Thyroid gland (tissue), 4 donors: ENCODE measurements around the gene PDE10A.

ENCODE experiments used
- CTCF ChIP-seq, 6 experiments: fragments of 200-600 bp in 3 of 6; fragments of 450-650 bp in 3 of 6; sonication (generic) in 3 of 6; IDR thresholded peaks; one replicate each; pipeline ENCODE4 v1.5.1; 2016 to 2019; ENCODE audit warnings: antibody characterized with exemption in 6 of 6, mild to moderate bottlenecking in 2 of 6, inconsistent platforms in 1 of 6, moderate library complexity in 1 of 6
- POLR2A ChIP-seq, 2 donors: fragments of 450-650 bp; IDR thresholded peaks; one replicate each; pipeline ENCODE4 v1.6.1; 2017; ENCODE audit warnings: antibody characterized with exemption in 2 of 2, mild to moderate bottlenecking in 2 of 2, moderate library complexity in 1 of 2

DNA sequence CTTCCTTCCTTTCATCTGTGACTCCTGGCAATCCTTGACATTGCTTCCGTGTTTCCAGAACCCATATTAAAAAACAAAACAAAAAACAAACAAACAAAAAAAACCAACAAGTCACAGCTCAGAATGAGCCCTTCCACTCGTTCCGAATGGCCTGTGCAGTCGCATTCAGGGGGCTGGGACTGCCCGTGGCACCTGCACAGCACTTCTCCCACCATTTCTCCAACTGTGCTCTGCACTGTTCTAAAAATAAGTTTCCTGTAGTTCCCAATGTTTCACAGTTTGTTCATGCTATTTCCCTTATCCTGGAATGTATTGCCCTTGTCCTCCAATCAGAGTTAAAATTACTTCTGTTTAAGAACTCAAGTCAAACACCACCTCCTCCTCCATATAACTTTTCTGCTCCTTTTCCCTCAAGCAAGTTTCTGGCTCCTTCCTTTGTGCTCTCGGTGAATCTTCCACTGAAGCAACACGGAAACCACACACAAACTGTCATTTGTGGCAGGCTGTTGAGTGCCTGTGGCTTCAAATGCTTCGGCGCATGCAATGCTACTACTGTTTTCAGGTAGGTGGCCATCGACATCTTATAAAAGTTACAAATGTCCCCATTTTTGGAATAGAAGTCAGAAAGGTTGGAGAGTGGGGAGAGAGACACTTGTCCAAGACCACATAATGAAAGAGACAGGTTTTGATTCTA is 57.7 kb downstream of the PDE10A start:
- TF ChIP-seq CTCF (IDR thresholded peaks at IDR 0.05) (no peak), POLR2A (IDR thresholded peaks at IDR 0.05) (no peak)
